Astrocyte (in vitro differentiated cells and primary cell): ENCODE results near the gene MAP4K4. TPM values are rescaled to one million over a fixed set of nuclear protein-coding genes. Genes with fewer than 3 reads are reported as not detected.

Experiments used
- DNase-seq: peaks from one replicate; pipeline ENCODE4 v3.0.0-alpha.2; 2010; ENCODE audit warnings: low read depth
- FAIRE-seq: peaks from 2 replicates; lab custom pipeline; 2011; peaks lifted over from hg19 to GRCh38; lab: Jason Lieb, UNC
- H2AFZ ChIP-seq: 2 replicates; pipeline ENCODE4 v1.6.0; 2012; ENCODE audit warnings: low read depth, low read length, inconsistent platforms
- H3K27ac ChIP-seq: 2 replicates; pipeline ENCODE4 v1.5.1; 2011; ENCODE audit warnings: low read depth, low read length, inconsistent platforms
- H3K27me3 ChIP-seq: 2 replicates; pipeline ENCODE4 v1.6.0; 2011; ENCODE audit warnings: low read length, inconsistent platforms; ENCODE audit not compliant: insufficient read depth
- H3K36me3 ChIP-seq: 2 replicates; pipeline ENCODE4 v1.5.1; 2011; ENCODE audit warnings: low read length, inconsistent platforms; ENCODE audit not compliant: insufficient read depth
- H3K4me1 ChIP-seq: 2 replicates; pipeline ENCODE4 v1.5.1; 2011; ENCODE audit warnings: low read length, inconsistent platforms; ENCODE audit not compliant: insufficient read depth
- H3K4me2 ChIP-seq: 2 replicates; pipeline ENCODE4 v1.6.0; 2012; ENCODE audit warnings: low read length, inconsistent platforms
- H3K4me3 ChIP-seq: 2 replicates; pipeline ENCODE4 v1.5.1; 2011; ENCODE audit warnings: low read depth, mild to moderate bottlenecking, low read length, inconsistent platforms; ENCODE audit not compliant: insufficient read depth
- H3K79me2 ChIP-seq: 2 replicates; pipeline ENCODE4 v1.6.0; 2012; ENCODE audit warnings: mild to moderate bottlenecking, low read length, inconsistent platforms; ENCODE audit not compliant: insufficient read depth
- H3K9ac ChIP-seq: 2 replicates; pipeline ENCODE4 v1.6.0; 2012; ENCODE audit warnings: mild to moderate bottlenecking, low read length, inconsistent platforms
- H3K9me3 ChIP-seq: 2 replicates; pipeline ENCODE4 v1.5.1; 2012; ENCODE audit warnings: low read depth, mild to moderate bottlenecking, low read length, inconsistent platforms; ENCODE audit not compliant: insufficient read depth
- H4K20me1 ChIP-seq: 2 replicates; pipeline ENCODE4 v1.6.0; 2012; ENCODE audit warnings: low read length, inconsistent platforms; ENCODE audit not compliant: insufficient read depth
- H3K27ac Mint-ChIP-seq: one replicate; pipeline ENCODE4 v1.8.0; 2021; ENCODE audit warnings: mild to moderate bottlenecking, mixed read lengths; ENCODE audit not compliant: unreplicated experiment
- H3K27me3 Mint-ChIP-seq: one replicate; pipeline ENCODE4 v1.8.0; 2021; ENCODE audit warnings: low read depth, mixed read lengths; ENCODE audit not compliant: unreplicated experiment
- H3K36me3 Mint-ChIP-seq: one replicate; pipeline ENCODE4 v1.8.0; 2021; ENCODE audit warnings: low read depth, mixed read lengths; ENCODE audit not compliant: unreplicated experiment
- H3K4me1 Mint-ChIP-seq: one replicate; pipeline ENCODE4 v1.8.0; 2021; ENCODE audit warnings: low read depth, mixed read lengths; ENCODE audit not compliant: unreplicated experiment
- H3K4me3 Mint-ChIP-seq: one replicate; pipeline ENCODE4 v1.8.0; 2021; ENCODE audit warnings: mild to moderate bottlenecking, moderate library complexity, mixed read lengths; ENCODE audit not compliant: unreplicated experiment
- H3K9me3 Mint-ChIP-seq: one replicate; pipeline ENCODE4 v1.8.0; 2021; ENCODE audit warnings: mild to moderate bottlenecking, mixed read lengths; ENCODE audit not compliant: unreplicated experiment
- CTCF ChIP-seq: IDR thresholded peaks from 2 replicates; pipeline ENCODE4 v1.5.1; 2011; ENCODE audit warnings: low read depth, mild to moderate bottlenecking, inconsistent platforms, low read length, moderate library complexity; ENCODE audit not compliant: insufficient read depth
- EZH2 ChIP-seq: IDR thresholded peaks from 2 replicates; pipeline ENCODE4 v1.6.1; 2012; ENCODE audit warnings: mild to moderate bottlenecking, low read length, inconsistent platforms; ENCODE audit not compliant: insufficient read depth
- total RNA-seq: library from RNA; stranded (reverse); gene quantifications from 2 replicates; pipeline ENCODE4 v1.2.1, GENCODE V29; 2021

The MAP4K4 gene
- total RNA-seq, 1 donor from 2014 or later = 231 TPM

- Mint-ChIP-seq H3K9me3 (no peaks in the 10 kb centered on the region), H3K27ac (peak overlapping the region; percentile 51), H3K27me3 (no peaks in the 10 kb centered on the region), H3K4me1 (peaks cover 24% of the 10 kb centered on the region), H3K4me3 (no peak overlapping the region), H3K36me3 (peaks cover 20% of the 10 kb centered on the region)
- DNase-seq (no peak), FAIRE-seq (no peak)
- TF ChIP-seq CTCF (no peak), EZH2 (no peak)
- Histone ChIP-seq H3K4me1 (no peaks in the 10 kb centered on the region), H3K9ac (no peak overlapping the region), H3K9me3 (no peaks in the 10 kb centered on the region), H3K36me3 (peaks cover 72% of the 10 kb centered on the region), H3K4me3 (no peak overlapping the region), H2AFZ (no peak overlapping the region), H3K79me2 (peaks cover 10% of the 10 kb centered on the region), H3K27me3 (no peaks in the 10 kb centered on the region), H4K20me1 (peaks cover 32% of the 10 kb centered on the region), H3K27ac (no peak overlapping the region), H3K4me2 (no peak overlapping the region)
Measured at GRCh38 chr2:101871480-101871879, 174.0 kb downstream of the MAP4K4 start.

DNA sequence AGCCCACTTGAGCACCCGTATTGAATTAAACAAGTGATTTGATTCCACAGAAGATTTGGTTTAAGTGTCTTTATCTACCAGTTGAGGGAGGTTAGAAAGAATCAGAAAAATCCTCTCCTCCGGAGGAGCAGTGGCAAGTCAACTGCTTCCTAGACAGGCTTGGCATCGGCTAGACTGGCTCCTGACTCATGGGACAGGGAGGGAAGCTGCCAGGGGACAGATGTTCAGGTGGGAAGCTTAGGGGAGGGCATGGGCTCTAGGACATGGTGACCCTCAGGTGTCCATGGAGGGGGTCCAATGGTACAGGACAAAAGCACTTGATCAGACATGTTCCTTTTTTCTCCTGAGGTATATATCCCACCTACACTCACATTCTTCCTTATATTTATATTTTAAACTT lies 175.0 kb downstream of the MAP4K4 start:
- Histone ChIP-seq H3K79me2 (peaks cover 14% of the 10 kb centered on the region), H3K36me3 (peaks cover 72% of the 10 kb centered on the region), H3K4me1 (no peaks in the 10 kb centered on the region), H2AFZ (no peak overlapping the region), H3K9ac (no peak overlapping the region), H3K4me2 (no peak overlapping the region), H3K27ac (no peak overlapping the region), H4K20me1 (peaks cover 34% of the 10 kb centered on the region), H3K4me3 (no peak overlapping the region), H3K9me3 (no peaks in the 10 kb centered on the region), H3K27me3 (no peaks in the 10 kb centered on the region)
- Mint-ChIP-seq H3K27me3 (no peaks in the 10 kb centered on the region), H3K4me3 (no peak overlapping the region), H3K4me1 (peaks cover 24% of the 10 kb centered on the region), H3K9me3 (no peaks in the 10 kb centered on the region), H3K36me3 (peaks cover 22% of the 10 kb centered on the region), H3K27ac (peak overlapping the region; percentile 81)
- no peak for FAIRE-seq
- peak; percentile 13 for DNase-seq
- TF ChIP-seq CTCF (no peak), EZH2 (no peak)

DNA sequence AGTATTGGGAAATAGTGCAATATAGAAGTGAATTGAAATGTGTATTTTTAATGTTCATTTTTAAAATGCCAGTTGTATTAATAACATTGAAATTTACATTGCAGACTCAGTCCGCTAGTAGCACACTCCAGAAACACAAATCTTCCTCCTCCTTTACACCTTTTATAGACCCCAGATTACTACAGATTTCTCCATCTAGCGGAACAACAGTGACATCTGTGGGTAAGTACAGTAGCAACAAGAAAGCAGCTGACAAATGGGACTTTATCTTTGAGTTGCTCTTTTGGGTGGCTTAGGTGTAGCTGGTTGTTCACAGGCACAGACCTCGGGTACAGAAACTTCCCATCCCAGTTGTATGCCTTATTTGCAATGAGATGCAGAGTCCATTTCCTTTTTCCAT lies 176.0 kb downstream of the MAP4K4 start:
- no peak for DNase-seq
- Histone ChIP-seq H3K9me3 (no peaks in the 10 kb centered on the region), H4K20me1 (peaks cover 33% of the 10 kb centered on the region), H3K27me3 (no peaks in the 10 kb centered on the region), H3K9ac (no peak overlapping the region), H3K79me2 (peaks cover 20% of the 10 kb centered on the region), H3K4me3 (no peak overlapping the region), H2AFZ (no peak overlapping the region), H3K36me3 (peaks cover 78% of the 10 kb centered on the region), H3K27ac (no peak overlapping the region), H3K4me2 (no peak overlapping the region), H3K4me1 (no peaks in the 10 kb centered on the region)
- H3K9me3 Mint-ChIP-seq = no peaks in the 10 kb centered on the region
- no peaks in the 10 kb centered on the region for H3K27me3 Mint-ChIP-seq
- H3K27ac Mint-ChIP-seq = peak overlapping the region; percentile 34
- H3K4me3 Mint-ChIP-seq = no peak overlapping the region
- FAIRE-seq = no peak
- peaks cover 22% of the 10 kb centered on the region for H3K36me3 Mint-ChIP-seq
- peaks cover 17% of the 10 kb centered on the region for H3K4me1 Mint-ChIP-seq
- TF ChIP-seq CTCF (peak; percentile 24), EZH2 (no peak)
